Fibroblast of skin of abdomen (primary cell): ENCODE measurements around the gene EFHB. TPM values are rescaled to one million over a fixed set of nuclear protein-coding genes. Genes with fewer than 3 reads are reported as not detected.
A peak's percentile ranks its signal among the peaks of the same experiment; 100 is the strongest.
"Not testable (repeated sequence)": the region's sequence is repeated elsewhere in the genome, so short reads cannot be mapped to it uniquely, and the experiment has no call there.

ENCODE experiments used
- DNase-seq: peaks from one replicate; pipeline ENCODE4 v3.0.0-alpha.2; 2013
- polyA plus RNA-seq, 2 experiments: library from polyadenylated mRNA; unstranded; fragments of 120-200 nt; gene quantifications; one replicate each; pipeline ENCODE4 v1.2.1, GENCODE V29; 2013; ENCODE audit not compliant: insufficient read length in 2 of 2

EFHB gene, protein sequence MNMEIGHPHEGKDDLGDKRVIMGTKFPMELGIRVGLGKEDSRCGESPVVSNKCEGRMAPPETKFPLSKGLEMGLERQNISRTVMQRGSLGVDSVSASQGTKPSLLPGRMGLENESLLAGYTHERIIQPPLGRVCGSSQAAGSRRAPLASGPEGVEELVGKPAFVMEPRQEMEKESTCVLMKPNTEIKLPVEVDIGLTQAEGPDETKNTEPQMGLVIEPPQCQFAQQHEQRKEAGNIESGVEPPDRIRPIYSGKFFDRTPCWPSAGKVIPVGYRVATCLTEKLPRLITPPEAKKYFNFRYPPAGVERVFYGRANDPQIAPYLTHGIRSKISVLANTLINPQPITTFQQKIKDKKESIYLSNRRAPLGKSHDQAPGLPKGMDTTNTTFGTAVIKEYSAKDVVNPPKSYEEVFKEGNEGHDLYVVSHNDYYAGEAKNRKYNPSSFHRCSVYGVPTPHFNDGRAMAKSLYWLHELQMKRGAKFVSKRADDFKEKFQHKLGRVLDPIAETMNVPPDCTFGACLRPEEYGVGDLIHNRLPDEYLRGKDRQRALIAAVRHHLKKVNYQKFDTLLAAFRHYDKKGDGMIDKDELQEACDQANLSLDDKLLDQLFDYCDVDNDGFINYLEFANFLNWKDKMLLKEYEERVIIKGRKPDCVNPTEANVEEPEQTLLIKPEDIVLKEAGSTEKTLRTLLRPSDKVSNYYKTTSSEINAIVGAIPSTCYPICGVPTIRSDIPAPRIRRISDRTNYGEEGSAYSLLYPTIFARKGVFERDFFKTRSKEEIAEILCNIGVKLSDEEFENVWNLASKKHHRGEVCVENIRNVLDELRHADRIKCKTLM
- polyA plus RNA-seq (2013, experiment 1 of 2; ENCODE audit: insufficient read length), result 0.53 TPM
- polyA plus RNA-seq (2013, experiment 2 of 2; ENCODE audit: insufficient read length), result 0.99 TPM

DNA sequence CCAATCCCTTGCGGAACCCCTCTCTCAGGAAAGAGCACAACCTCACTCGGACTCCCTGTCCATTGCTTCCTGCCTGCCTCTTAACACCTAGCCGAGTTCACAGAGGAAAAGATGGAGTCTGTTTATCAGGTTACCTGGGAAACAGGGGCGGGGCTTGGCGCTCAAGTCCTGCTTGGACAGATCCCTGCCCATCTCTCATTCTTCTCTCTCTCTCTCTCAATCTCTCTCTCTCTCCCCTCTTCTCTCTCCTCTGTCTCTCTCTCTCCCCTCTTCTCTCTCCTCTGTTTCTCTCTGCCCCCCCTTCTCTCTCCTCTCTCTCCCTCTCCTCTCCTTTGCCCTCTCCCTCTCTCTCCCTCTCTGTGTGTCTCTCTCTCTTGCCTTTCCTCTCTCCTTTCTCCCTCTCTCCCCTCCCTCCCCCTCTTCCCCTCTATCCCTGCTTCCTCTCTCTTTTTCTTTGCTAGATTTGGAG lies at the start of gene EFHB:
TSS of gene EFHB (minus strand) at position 120 of the 469 bp plus-strand sequence. CDS start 199 bp downstream, outside the sequence.
- peak; percentile 9 for DNase-seq

- DNase-seq, result peak; percentile 39
These were observed 38.0 kb upstream of the EFHB start for GRCh38 chr3:19972054-19972453.

DNA sequence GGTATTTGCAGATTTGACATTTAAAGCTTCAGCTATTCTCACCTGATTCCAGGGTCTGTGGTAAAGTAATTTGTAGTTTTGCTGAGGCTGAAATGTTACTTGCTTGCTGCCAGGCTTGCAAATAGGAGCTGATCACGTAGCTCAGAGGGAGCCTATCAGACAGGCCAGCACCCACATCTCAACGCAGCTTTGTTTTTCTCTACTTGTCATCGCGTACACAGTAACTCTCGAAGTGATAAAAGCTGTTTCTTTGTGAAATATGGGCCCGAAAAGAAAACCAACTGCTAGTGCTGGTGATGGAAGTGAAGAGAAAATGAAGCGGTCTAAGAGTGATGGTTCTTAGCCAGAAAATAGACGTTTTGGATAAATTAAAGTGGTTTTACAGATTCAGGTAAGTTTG lies 36.3 kb upstream of the EFHB start:
- no peak for DNase-seq

- no peak for DNase-seq
These were observed 33.8 kb upstream of the EFHB start for GRCh38 chr3:19967812-19968211.

DNA sequence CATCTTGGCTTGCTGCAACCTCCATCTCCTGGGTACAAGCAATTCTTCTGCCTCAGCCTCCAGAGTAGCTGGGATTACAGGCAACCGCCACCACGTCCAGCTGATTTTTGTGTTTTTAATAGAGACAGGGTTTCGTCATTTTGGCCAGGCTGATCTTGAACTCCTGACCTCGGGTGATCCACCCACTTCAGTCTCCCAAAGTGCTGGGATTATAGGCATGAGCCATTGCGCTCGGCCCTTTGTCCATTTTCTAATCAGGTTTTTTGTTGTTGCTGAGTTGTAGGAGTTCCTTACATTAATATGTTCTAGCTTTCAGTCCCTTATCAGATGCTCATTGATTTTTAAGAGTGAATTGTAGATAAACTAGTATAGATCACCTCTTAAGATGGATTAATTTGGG lies 33.2 kb upstream of the EFHB start:
- no peak for DNase-seq

DNA sequence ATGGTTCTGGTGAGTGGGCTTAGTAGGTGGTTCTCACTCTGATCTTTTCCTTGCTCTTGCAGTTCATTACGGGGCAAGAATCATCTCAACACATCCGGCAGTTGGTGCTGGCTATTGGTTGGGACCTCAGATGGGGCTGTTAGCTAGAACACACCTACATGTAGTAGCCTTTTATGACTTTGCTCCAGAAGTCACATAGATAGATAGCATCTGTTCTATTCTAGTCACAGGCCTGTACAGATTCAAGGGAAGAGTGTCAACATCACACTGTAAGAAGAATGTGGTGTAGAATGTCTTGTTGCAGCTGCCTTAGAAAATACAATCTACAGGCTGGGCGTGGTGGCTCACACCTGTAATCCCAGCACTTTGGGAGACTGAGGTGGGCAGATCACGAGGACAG lies 27.9 kb upstream of the EFHB start:
- DNase-seq, result no peak

DNA sequence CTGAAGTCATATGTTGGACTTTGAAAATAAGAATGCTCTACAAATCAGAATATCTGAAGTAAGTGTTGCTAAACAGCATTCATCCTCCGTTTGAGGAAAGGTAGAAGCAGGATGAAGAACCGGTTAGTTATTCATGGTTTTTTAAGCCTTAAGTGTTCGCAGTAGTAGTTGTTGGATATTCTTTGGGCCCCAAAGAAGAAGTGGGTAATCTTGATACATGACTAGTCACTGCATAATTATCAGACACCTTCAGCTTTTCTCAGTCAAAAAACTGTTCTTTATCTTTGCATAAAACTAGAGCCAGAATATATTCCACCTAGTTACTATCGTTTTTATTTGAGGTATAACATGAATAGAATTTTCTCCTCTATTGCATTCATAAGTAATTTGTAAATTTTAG lies 26.7 kb upstream of the EFHB start:
- DNase-seq, result no peak

DNA sequence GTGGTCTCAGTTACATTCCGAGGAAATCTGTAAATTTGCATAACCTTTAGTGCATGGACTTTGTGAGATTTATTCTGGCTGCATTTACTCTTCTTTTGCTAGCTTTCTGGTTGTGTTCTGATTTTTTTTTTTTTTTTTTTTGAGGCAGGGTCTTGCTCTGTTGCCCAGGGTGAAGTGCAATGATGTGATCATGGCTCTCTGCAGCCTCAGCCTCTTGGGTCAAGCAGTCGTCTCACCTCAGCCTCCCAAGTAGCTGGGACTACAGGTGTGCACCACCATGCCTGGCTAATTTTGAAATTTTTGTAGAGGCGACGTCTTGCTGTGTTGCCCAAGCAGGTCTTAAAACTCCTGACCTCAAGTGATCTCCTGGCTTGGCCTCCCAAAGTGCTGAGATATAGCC lies 25.5 kb upstream of the EFHB start:
- no peak for DNase-seq

DNA sequence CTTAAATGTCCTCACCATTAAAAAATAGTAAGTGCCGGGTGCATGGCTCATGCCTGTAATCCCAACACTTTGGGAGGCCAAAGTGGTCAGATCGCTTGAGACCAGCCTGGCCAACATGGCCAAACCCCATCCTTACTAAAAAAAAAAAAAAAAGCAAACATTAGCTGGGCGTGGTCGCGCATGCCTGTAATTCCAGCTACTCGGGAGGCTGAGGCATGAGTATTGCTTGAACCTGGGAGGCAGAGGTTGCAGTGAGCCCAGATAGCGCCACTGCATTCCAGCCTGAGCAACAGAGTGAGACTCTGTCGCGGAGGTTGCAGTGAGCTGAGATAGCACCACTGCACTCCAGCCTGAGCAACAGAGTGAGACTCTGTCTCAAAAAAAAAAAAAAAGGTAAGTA lies 23.3 kb upstream of the EFHB start:
- not testable (repeated sequence) for DNase-seq

- DNase-seq, result no peak
These were observed 20.7 kb upstream of the EFHB start for GRCh38 chr3:19954676-19955075.

DNA sequence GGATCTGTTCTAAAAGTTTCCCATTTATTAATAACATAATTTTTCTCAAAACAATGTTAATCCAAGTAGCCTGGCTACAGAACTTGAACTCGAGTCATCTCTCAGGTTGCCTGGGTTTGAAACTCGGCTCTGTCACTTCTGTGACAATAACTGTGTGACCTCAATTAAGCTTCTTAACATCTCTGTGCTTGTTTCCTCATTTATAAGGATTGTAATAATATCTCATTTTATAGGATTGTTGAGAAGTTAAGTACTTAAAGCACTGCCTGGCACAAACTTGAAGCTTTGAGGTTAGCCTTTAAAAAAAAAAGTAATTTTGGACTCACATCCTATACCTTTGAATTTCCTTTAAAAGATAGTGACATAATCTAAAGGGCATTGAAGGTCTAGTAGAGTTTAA lies 16.3 kb upstream of the EFHB start:
- no peak for DNase-seq

- DNase-seq, result no peak
These were observed 14.2 kb upstream of the EFHB start for GRCh38 chr3:19948226-19948591.

- DNase-seq, result peak; percentile 26
These were observed 13.7 kb upstream of the EFHB start for GRCh38 chr3:19947549-19948225.

DNA sequence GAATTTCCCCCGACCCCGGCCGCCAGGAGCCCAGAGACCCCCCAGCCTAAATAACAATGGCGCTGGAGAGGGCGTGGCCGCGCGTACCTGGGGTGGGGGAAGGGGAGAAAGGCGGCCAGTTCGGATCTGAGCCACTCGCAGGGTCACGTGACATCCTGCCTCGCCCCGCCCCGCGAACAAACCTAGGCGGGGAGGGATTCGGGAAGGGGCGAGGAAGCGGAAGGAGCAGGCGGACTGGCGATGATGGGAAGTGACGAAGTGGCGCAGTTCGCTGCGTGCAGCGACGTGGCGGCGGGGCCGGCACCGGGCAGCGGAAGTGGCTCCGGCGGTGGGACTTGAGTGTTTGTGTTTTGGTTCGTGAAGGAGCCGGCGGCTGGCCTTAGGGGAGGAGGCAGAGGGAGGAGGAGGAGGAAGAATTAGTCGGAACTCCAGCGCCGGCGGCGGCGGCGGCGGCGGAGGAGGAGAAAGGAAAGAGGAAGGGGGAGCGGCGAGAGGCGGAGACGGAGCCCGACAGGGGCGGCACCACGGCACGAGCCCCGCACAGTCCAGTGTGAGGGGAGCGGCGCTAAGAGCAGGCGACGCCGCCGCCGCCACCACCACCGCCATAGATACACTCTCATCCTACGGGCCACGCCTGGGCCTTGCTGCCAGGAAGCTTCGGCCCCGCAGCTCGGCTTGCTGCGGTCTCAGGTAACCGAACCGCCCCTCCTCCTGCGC lies 13.0 kb upstream of the EFHB start, which contains the start of gene RAB5A:
TSS of gene RAB5A (plus strand) at position 266 of the 717 bp plus-strand sequence. CDS start 3,802 bp downstream, outside the sequence.
- DNase-seq, result peak; percentile 99

GRCh38 chr3:19945969-19946831 lies 12.2 kb upstream of the EFHB start:
- peak; percentile 2 for DNase-seq

- no peak for DNase-seq
These were observed 11.5 kb upstream of the EFHB start for GRCh38 chr3:19945534-19945933.

DNA sequence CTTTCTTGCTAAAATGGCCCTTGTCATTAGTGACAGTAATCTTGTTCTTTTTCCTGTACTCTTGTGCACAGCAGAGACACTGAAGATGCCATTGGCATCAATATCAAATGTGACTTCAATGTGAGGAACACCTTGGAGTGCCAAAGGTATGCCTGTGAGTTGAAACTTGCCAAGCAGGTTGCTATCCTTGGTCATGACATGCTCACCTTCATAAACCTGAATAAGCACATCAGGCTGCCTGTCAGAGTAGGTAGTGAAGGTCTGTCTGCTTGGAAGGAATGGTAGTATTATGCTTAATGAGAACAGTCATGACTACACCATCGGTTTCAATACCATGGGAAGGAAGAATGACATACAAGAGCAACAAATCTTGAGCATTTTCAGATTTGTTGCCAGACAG lies 6.6 kb upstream of the EFHB start:
- no peak for DNase-seq

- no peak for DNase-seq
These were observed 4.2 kb upstream of the EFHB start for GRCh38 chr3:19938295-19938627.

DNA sequence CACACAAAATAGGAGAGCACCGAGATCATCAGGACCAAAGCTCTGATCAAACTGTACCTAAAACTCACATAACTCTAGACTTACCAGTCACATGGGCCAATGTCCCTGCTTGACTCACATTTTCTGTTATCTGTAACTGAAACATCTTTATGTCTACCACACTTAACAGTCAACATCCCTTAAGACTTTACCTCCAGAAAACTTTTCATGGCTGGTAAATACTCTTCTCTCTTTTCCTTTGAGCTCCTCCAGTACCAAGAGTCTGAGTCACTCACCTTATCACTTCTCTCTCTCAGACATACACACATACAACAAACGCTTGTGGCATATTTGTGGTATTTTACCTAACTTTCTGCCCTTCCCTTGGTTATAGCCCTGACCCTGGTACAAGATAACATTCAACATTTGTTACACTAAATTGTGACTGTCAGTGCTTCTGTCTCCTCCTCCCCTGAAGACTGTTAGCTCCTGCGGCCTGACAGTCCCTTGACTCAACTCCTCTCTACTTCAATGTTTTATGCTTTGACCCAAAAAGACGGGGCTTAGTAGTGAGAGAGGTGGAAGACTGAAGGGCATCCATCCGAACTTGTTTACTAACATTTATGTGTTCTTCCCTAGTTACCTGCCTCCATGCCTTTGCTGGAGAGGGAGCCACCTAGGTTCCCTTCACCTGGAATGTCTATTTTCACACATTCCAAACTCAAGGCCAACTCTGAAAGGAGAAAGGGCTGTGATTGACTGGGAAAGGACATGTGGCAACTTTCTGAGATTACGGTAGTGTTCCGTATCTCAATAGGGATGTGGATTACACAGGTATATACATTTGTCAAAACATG lies 3.7 kb upstream of the EFHB start:
- peak; percentile 13 for DNase-seq

- DNase-seq, result no peak
These were observed 1.6 kb downstream of the EFHB start for GRCh38 chr3:19932422-19932821.
